ENCODE data around the gene TASOR2. TPM values are rescaled to one million over a fixed set of nuclear protein-coding genes. Genes with fewer than 3 reads are reported as not detected.

The TASOR2 gene
- total RNA-seq, 1 donor from 2014 or later = 59.6 TPM

DNA sequence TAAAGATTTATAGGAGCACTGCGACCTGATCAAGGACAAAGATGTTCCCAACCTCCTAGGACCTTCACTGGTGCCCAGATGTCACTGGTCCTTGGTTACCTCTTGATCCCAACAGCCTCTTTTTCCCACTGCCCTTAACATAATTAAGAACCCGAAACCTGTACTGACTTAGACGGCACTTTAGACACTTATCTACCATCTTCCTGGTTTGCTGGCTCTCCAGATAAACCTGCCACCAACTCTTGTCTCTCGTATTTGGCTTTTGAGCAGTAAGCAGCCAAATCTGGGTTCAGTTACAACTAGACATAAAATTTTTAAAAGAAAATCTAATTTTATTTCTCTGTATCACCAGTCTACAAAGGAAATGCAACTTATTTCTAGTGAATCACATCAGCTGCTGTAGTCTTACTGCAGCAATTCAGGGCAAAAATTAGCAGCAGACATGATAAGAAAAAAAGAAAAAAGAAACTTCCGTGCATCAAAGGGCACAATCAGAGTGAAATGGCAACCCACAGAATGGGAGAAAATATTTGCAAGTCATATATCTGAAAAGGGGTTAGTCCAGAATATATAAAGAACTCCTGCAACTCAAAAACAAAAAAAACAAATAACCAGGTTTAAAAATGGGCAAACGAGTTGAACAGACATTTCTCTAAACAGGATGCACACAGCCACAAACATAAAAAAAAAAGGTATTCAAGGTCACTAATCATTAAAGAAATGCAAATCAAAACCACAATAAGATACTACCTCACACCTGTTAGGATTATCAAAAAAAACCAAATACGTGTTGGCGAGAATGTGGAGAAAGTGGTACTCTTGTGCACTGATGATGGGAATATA lies 27.7 kb upstream of the TASOR2 start:
- H3K36me3 Mint-ChIP-seq (ENCODE audit: unreplicated experiment) = peaks cover 3% of the 10 kb centered on the region
- no peak for DNase-seq (ENCODE audit: extremely low spot score, unreplicated experiment)
- H3K27me3 Mint-ChIP-seq (ENCODE audit: unreplicated experiment) = no peaks in the 10 kb centered on the region
- no peak overlapping the region for H3K27ac Mint-ChIP-seq (ENCODE audit: unreplicated experiment)
- H3K4me3 Mint-ChIP-seq (ENCODE audit: unreplicated experiment) = no peak overlapping the region
- H3K4me1 Mint-ChIP-seq (ENCODE audit: unreplicated experiment) = no peaks in the 10 kb centered on the region
- TF ChIP-seq, protein P1, sequence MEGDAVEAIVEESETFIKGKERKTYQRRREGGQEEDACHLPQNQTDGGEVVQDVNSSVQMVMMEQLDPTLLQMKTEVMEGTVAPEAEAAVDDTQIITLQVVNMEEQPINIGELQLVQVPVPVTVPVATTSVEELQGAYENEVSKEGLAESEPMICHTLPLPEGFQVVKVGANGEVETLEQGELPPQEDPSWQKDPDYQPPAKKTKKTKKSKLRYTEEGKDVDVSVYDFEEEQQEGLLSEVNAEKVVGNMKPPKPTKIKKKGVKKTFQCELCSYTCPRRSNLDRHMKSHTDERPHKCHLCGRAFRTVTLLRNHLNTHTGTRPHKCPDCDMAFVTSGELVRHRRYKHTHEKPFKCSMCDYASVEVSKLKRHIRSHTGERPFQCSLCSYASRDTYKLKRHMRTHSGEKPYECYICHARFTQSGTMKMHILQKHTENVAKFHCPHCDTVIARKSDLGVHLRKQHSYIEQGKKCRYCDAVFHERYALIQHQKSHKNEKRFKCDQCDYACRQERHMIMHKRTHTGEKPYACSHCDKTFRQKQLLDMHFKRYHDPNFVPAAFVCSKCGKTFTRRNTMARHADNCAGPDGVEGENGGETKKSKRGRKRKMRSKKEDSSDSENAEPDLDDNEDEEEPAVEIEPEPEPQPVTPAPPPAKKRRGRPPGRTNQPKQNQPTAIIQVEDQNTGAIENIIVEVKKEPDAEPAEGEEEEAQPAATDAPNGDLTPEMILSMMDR (IDR thresholded peaks at IDR 0.05) = no peak
- H3K9me3 Mint-ChIP-seq (ENCODE audit: unreplicated experiment) = no peaks in the 10 kb centered on the region

DNA sequence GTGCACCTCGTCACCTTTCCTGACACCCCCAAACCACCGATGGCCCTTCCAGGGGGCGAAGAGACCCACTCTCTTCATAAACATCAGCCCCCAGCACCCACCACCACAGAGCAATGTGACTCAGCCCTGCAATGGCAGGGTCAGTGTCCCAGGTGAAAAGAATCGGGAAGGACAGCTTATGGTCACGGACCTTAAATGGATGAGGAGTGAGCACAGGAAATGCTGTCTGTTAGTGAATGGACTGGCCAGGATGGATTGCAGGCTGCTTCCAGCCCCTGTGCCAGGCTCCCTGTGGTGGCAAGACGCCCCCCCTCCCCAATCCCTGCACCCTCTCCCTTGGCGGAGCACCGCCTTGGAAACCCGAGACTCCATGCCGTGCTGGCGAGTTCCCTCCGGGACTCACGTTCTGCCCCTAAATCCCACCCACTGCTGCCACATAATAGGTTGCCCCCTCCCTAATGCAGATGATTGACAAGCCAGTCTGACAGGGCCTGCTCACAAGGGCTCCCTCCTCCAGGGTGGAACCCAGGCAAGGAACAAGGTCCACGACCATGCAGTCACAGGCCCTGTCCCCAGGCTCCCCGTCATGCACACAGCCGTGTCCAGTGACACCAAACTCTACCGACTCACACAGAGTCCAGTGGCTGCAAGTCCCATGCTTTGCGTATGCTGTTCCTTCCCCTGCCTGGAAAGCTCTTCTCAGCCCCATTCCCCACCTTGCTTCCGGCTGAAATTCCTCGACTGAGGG lies 25.6 kb upstream of the TASOR2 start:
- no peaks in the 10 kb centered on the region for H3K9me3 Mint-ChIP-seq (ENCODE audit: unreplicated experiment)
- no peak overlapping the region for H3K27ac Mint-ChIP-seq (ENCODE audit: unreplicated experiment)
- H3K36me3 Mint-ChIP-seq (ENCODE audit: unreplicated experiment) = peaks cover 2% of the 10 kb centered on the region
- TF ChIP-seq, protein P1 (IDR thresholded peaks at IDR 0.05) = no peak
- H3K27me3 Mint-ChIP-seq (ENCODE audit: unreplicated experiment) = no peaks in the 10 kb centered on the region
- no peak overlapping the region for H3K4me3 Mint-ChIP-seq (ENCODE audit: unreplicated experiment)
- H3K4me1 Mint-ChIP-seq (ENCODE audit: unreplicated experiment) = no peaks in the 10 kb centered on the region
- DNase-seq (ENCODE audit: extremely low spot score, unreplicated experiment) = no peak

DNA sequence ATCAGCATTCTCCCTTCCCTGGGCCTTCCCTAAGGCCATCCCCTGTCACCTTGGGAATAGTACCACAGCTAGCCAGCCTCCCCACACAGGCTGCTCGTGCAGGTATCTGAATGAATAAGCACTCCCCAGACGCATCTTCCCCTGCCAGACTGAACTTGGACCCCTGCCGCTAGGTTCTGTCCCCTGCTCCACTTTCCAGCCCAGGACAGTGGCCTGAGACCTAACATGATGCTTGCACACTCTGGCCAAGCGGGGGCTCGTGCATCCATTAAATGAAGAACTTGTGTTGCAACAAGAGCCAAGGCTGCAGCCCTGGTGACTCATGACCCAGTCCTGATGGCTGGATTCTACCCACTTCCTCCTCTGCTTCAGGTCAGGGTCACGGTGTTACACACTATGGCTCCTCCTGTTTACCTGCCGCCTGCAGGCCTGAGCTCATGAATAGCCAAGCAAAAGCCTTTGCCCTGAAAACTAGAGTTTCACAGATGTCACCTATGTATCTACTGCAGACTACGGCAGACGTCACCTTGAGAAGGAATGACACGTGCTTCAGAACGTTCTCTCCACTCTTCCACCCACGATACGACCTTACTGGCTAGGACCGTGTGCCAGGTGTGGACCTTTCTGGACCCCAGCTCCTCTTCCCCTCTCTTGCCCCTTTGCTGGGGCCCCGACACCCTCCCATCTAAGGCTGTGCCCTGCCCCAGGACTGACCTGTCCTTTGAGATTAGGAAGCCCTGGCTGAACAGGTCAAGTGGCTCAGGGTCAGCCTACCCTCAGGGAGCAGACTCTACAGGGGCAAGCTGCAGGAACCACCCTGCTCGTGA lies 24.7 kb upstream of the TASOR2 start:
- TF ChIP-seq, protein P1 (IDR thresholded peaks at IDR 0.05) = no peak
- Mint-ChIP-seq H3K4me3 (ENCODE audit: unreplicated experiment) (no peak overlapping the region), H3K4me1 (ENCODE audit: unreplicated experiment) (peaks cover 3% of the 10 kb centered on the region), H3K27ac (ENCODE audit: unreplicated experiment) (no peak overlapping the region), H3K36me3 (ENCODE audit: unreplicated experiment) (peaks cover 2% of the 10 kb centered on the region), H3K27me3 (ENCODE audit: unreplicated experiment) (no peaks in the 10 kb centered on the region), H3K9me3 (ENCODE audit: unreplicated experiment) (no peaks in the 10 kb centered on the region)
- no peak for DNase-seq (ENCODE audit: extremely low spot score, unreplicated experiment)

DNA sequence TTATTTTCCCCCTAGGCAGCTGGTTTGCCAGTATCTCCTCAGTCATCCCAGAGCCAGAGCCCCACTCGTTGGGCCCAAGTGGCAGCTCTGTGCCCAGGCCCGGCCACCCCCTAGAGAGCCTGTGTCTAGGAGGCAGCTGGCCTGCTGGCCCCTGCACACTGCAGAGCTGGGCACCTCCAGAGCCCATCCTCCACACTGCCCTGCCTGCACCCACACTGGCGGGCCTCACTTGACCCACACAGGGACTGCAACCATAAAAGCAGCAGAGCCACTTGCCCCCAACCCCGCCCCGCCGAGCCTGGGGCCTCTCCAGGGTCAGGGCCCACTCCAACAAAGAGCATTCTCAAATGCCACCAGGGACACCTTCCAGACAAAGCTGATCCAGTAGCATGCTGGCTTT lies 23.6 kb upstream of the TASOR2 start:
- no peak for DNase-seq (ENCODE audit: extremely low spot score, unreplicated experiment)
- peaks cover 2% of the 10 kb centered on the region for H3K36me3 Mint-ChIP-seq (ENCODE audit: unreplicated experiment)
- H3K4me3 Mint-ChIP-seq (ENCODE audit: unreplicated experiment) = no peak overlapping the region
- H3K27me3 Mint-ChIP-seq (ENCODE audit: unreplicated experiment) = no peaks in the 10 kb centered on the region
- H3K27ac Mint-ChIP-seq (ENCODE audit: unreplicated experiment) = no peak overlapping the region
- H3K9me3 Mint-ChIP-seq (ENCODE audit: unreplicated experiment) = no peaks in the 10 kb centered on the region
- TF ChIP-seq, protein P1 (IDR thresholded peaks at IDR 0.05) = no peak
- peaks cover 10% of the 10 kb centered on the region for H3K4me1 Mint-ChIP-seq (ENCODE audit: unreplicated experiment)

Data from osteocyte (in vitro differentiated cells).